Measurements from ENCODE around the gene VCL.

Gene VCL

GRCh38 chr10:74081192-74081803, 83.4 kb downstream of the VCL start:
- no peak overlapping the region for H3K27ac ChIP-seq (ENCODE audit: low read length)
- H3K36me3 ChIP-seq (ENCODE audit: control insufficient read depth in 1 of 2, insufficient read depth in 2 of 2, low read length in 2 of 2), result peaks cover 11 to 23% of the 10 kb centered on the region in 2 donors
- peaks cover 8 to 15% of the 10 kb centered on the region in 2 donors for H3K4me1 ChIP-seq (ENCODE audit: control insufficient read depth in 1 of 2, insufficient read depth in 2 of 2, low read length in 2 of 2)
- H3K27me3 ChIP-seq (ENCODE audit: low read depth, low read length), result no peaks in the 10 kb centered on the region
- H3K4me3 ChIP-seq (ENCODE audit: low read depth in 1 of 2, low read length in 2 of 2), result no peak overlapping the region
- H3K9me3 ChIP-seq (ENCODE audit: control insufficient read depth in 1 of 2, low read length in 2 of 2), result no peaks in the 10 kb centered on the region

- no peak overlapping the region for H3K4me3 ChIP-seq (ENCODE audit: low read depth in 1 of 2, low read length in 2 of 2)
- no peak overlapping the region for H3K27ac ChIP-seq (ENCODE audit: low read length)
- peaks cover 8 to 12% of the 10 kb centered on the region in 2 donors for H3K4me1 ChIP-seq (ENCODE audit: control insufficient read depth in 1 of 2, insufficient read depth in 2 of 2, low read length in 2 of 2)
- H3K27me3 ChIP-seq (ENCODE audit: low read depth, low read length), result no peaks in the 10 kb centered on the region
- H3K36me3 ChIP-seq (ENCODE audit: control insufficient read depth in 1 of 2, insufficient read depth in 2 of 2, low read length in 2 of 2), result peaks cover 11 to 26% of the 10 kb centered on the region in 2 donors
- H3K9me3 ChIP-seq (ENCODE audit: control insufficient read depth in 1 of 2, low read length in 2 of 2), result no peaks in the 10 kb centered on the region
Observed at GRCh38 chr10:74081941-74082718, 84.2 kb downstream of the VCL start.

- Histone ChIP-seq H3K9me3 (ENCODE audit: control insufficient read depth in 1 of 2, low read length in 2 of 2) (no peaks in the 10 kb centered on the region), H3K4me1 (ENCODE audit: control insufficient read depth in 1 of 2, insufficient read depth in 2 of 2, low read length in 2 of 2) (peaks cover 5 to 12% of the 10 kb centered on the region in 2 donors), H3K36me3 (ENCODE audit: control insufficient read depth in 1 of 2, insufficient read depth in 2 of 2, low read length in 2 of 2) (peaks cover 11 to 26% of the 10 kb centered on the region in 2 donors), H3K27ac (ENCODE audit: low read length) (no peak overlapping the region), H3K4me3 (ENCODE audit: low read depth in 1 of 2, low read length in 2 of 2) (no peak overlapping the region), H3K27me3 (ENCODE audit: low read depth, low read length) (no peaks in the 10 kb centered on the region)
Observed at GRCh38 chr10:74083304-74083703, 85.4 kb downstream of the VCL start.

GRCh38 chr10:74084955-74085354, 87.0 kb downstream of the VCL start:
- Histone ChIP-seq H3K27ac (ENCODE audit: low read length) (no peak overlapping the region), H3K4me3 (ENCODE audit: low read depth in 1 of 2, low read length in 2 of 2) (no peak overlapping the region), H3K4me1 (ENCODE audit: control insufficient read depth in 1 of 2, insufficient read depth in 2 of 2, low read length in 2 of 2) (peaks cover 0 to 16% of the 10 kb centered on the region in 2 donors), H3K36me3 (ENCODE audit: control insufficient read depth in 1 of 2, insufficient read depth in 2 of 2, low read length in 2 of 2) (peaks cover 25 to 35% of the 10 kb centered on the region in 2 donors), H3K27me3 (ENCODE audit: low read depth, low read length) (no peaks in the 10 kb centered on the region), H3K9me3 (ENCODE audit: control insufficient read depth in 1 of 2, low read length in 2 of 2) (no peaks in the 10 kb centered on the region)

GRCh38 chr10:74086317-74086716, 88.4 kb downstream of the VCL start:
- Histone ChIP-seq H3K27ac (ENCODE audit: low read length) (no peak overlapping the region), H3K36me3 (ENCODE audit: control insufficient read depth in 1 of 2, insufficient read depth in 2 of 2, low read length in 2 of 2) (peaks cover 31 to 48% of the 10 kb centered on the region in 2 donors), H3K27me3 (ENCODE audit: low read depth, low read length) (no peaks in the 10 kb centered on the region), H3K9me3 (ENCODE audit: control insufficient read depth in 1 of 2, low read length in 2 of 2) (no peaks in the 10 kb centered on the region), H3K4me3 (ENCODE audit: low read depth in 1 of 2, low read length in 2 of 2) (no peak overlapping the region), H3K4me1 (ENCODE audit: control insufficient read depth in 1 of 2, insufficient read depth in 2 of 2, low read length in 2 of 2) (peaks cover 0 to 9% of the 10 kb centered on the region in 2 donors)

GRCh38 chr10:74088722-74089121, 90.8 kb downstream of the VCL start:
- no peaks in the 10 kb centered on the region for H3K9me3 ChIP-seq (ENCODE audit: control insufficient read depth in 1 of 2, low read length in 2 of 2)
- H3K4me1 ChIP-seq (ENCODE audit: control insufficient read depth in 1 of 2, insufficient read depth in 2 of 2, low read length in 2 of 2), result peaks cover 0 to 4% of the 10 kb centered on the region in 2 donors
- no peaks in the 10 kb centered on the region for H3K27me3 ChIP-seq (ENCODE audit: low read depth, low read length)
- H3K36me3 ChIP-seq (ENCODE audit: control insufficient read depth in 1 of 2, insufficient read depth in 2 of 2, low read length in 2 of 2), result peaks cover 27 to 46% of the 10 kb centered on the region in 2 donors
- H3K27ac ChIP-seq (ENCODE audit: low read length), result no peak overlapping the region
- H3K4me3 ChIP-seq (ENCODE audit: low read depth in 1 of 2, low read length in 2 of 2), result no peak overlapping the region

GRCh38 chr10:74092372-74092771, 94.5 kb downstream of the VCL start:
- Histone ChIP-seq H3K36me3 (ENCODE audit: control insufficient read depth in 1 of 2, insufficient read depth in 2 of 2, low read length in 2 of 2) (peaks cover 54 to 61% of the 10 kb centered on the region in 2 donors), H3K4me1 (ENCODE audit: control insufficient read depth in 1 of 2, insufficient read depth in 2 of 2, low read length in 2 of 2) (peaks cover 0 to 4% of the 10 kb centered on the region in 2 donors), H3K27me3 (ENCODE audit: low read depth, low read length) (no peaks in the 10 kb centered on the region), H3K4me3 (ENCODE audit: low read depth in 1 of 2, low read length in 2 of 2) (no peak overlapping the region), H3K27ac (ENCODE audit: low read length) (no peak overlapping the region), H3K9me3 (ENCODE audit: control insufficient read depth in 1 of 2, low read length in 2 of 2) (no peaks in the 10 kb centered on the region)

GRCh38 chr10:74093530-74094164, 95.7 kb downstream of the VCL start:
- H3K4me3 ChIP-seq (ENCODE audit: low read depth in 1 of 2, low read length in 2 of 2), result no peak overlapping the region

GRCh38 chr10:74094231-74094630, 96.3 kb downstream of the VCL start:
- peaks cover 66 to 73% of the 10 kb centered on the region in 2 donors for H3K36me3 ChIP-seq (ENCODE audit: control insufficient read depth in 1 of 2, insufficient read depth in 2 of 2, low read length in 2 of 2)
- no peak overlapping the region for H3K4me3 ChIP-seq (ENCODE audit: low read depth in 1 of 2, low read length in 2 of 2)

More at GRCh38 chr10:74093530-74094164, 95.7 kb downstream of the VCL start:
- peaks cover 66 to 73% of the 10 kb centered on the region in 2 donors for H3K36me3 ChIP-seq (ENCODE audit: control insufficient read depth in 1 of 2, insufficient read depth in 2 of 2, low read length in 2 of 2)
- H3K4me1 ChIP-seq (ENCODE audit: control insufficient read depth in 1 of 2, insufficient read depth in 2 of 2, low read length in 2 of 2), result peaks cover 0 to 4% of the 10 kb centered on the region in 2 donors
- H3K27ac ChIP-seq (ENCODE audit: low read length), result no peak overlapping the region
- H3K9me3 ChIP-seq (ENCODE audit: control insufficient read depth in 1 of 2, low read length in 2 of 2), result no peaks in the 10 kb centered on the region
- H3K27me3 ChIP-seq (ENCODE audit: low read depth, low read length), result no peaks in the 10 kb centered on the region

GRCh38 chr10:74096777-74097176, 98.9 kb downstream of the VCL start:
- Histone ChIP-seq H3K4me3 (ENCODE audit: low read depth in 1 of 2, low read length in 2 of 2) (no peak overlapping the region), H3K9me3 (ENCODE audit: control insufficient read depth in 1 of 2, low read length in 2 of 2) (no peaks in the 10 kb centered on the region), H3K4me1 (ENCODE audit: control insufficient read depth in 1 of 2, insufficient read depth in 2 of 2, low read length in 2 of 2) (no peaks in the 10 kb centered on the region), H3K27ac (ENCODE audit: low read length) (no peak overlapping the region), H3K27me3 (ENCODE audit: low read depth, low read length) (no peaks in the 10 kb centered on the region), H3K36me3 (ENCODE audit: control insufficient read depth in 1 of 2, insufficient read depth in 2 of 2, low read length in 2 of 2) (peaks cover 70 to 79% of the 10 kb centered on the region in 2 donors)

More at GRCh38 chr10:74094231-74094630, 96.3 kb downstream of the VCL start:
- Histone ChIP-seq H3K4me1 (ENCODE audit: control insufficient read depth in 1 of 2, insufficient read depth in 2 of 2, low read length in 2 of 2) (no peaks in the 10 kb centered on the region), H3K9me3 (ENCODE audit: control insufficient read depth in 1 of 2, low read length in 2 of 2) (no peaks in the 10 kb centered on the region), H3K27ac (ENCODE audit: low read length) (no peak overlapping the region), H3K27me3 (ENCODE audit: low read depth, low read length) (no peaks in the 10 kb centered on the region)

GRCh38 chr10:74097776-74098175, 99.9 kb downstream of the VCL start:
- H3K4me3 ChIP-seq (ENCODE audit: low read depth in 1 of 2, low read length in 2 of 2), result no peak overlapping the region
- H3K36me3 ChIP-seq (ENCODE audit: control insufficient read depth in 1 of 2, insufficient read depth in 2 of 2, low read length in 2 of 2), result peaks cover 70 to 77% of the 10 kb centered on the region in 2 donors
- no peaks in the 10 kb centered on the region for H3K9me3 ChIP-seq (ENCODE audit: control insufficient read depth in 1 of 2, low read length in 2 of 2)
- no peak overlapping the region for H3K27ac ChIP-seq (ENCODE audit: low read length)
- H3K4me1 ChIP-seq (ENCODE audit: control insufficient read depth in 1 of 2, insufficient read depth in 2 of 2, low read length in 2 of 2), result no peaks in the 10 kb centered on the region
- H3K27me3 ChIP-seq (ENCODE audit: low read depth, low read length), result no peaks in the 10 kb centered on the region
